HG03378 (cell line): ENCODE measurements around the gene SAMD4A.
"Not testable (repeated sequence)": the region's sequence is repeated elsewhere in the genome, so short reads cannot be mapped to it uniquely, and the experiment has no call there.

ENCODE experiments used
- ATAC-seq: cut with Tn5 transposase; IDR thresholded peaks from one replicate; pipeline ENCODE4 v1.9.1; 2021; ENCODE audit warnings: mild to moderate bottlenecking, moderate library complexity; ENCODE audit not compliant: unreplicated experiment

Gene SAMD4A

GRCh38 chr14:54789781-54790480 is 223.0 kb downstream of the SAMD4A start:
- ATAC-seq: no peak

GRCh38 chr14:54791001-54791400 is 224.1 kb downstream of the SAMD4A start:
- no peak for ATAC-seq

- ATAC-seq: no peak
Measured at GRCh38 chr14:54792288-54792687, 225.4 kb downstream of the SAMD4A start.

GRCh38 chr14:54794159-54794558 is 227.2 kb downstream of the SAMD4A start:
- no peak for ATAC-seq

- ATAC-seq: no peak
Measured at GRCh38 chr14:54794796-54795195, 227.9 kb downstream of the SAMD4A start.

GRCh38 chr14:54796961-54797360 is 230.0 kb downstream of the SAMD4A start:
- ATAC-seq: no peak

GRCh38 chr14:54797556-54797955 is 230.6 kb downstream of the SAMD4A start:
- no peak for ATAC-seq

- no peak for ATAC-seq
Measured at GRCh38 chr14:54797986-54798385, 231.1 kb downstream of the SAMD4A start.

GRCh38 chr14:54798465-54799124 is 231.7 kb downstream of the SAMD4A start:
- no peak for ATAC-seq

- not testable (repeated sequence) for ATAC-seq
Measured at GRCh38 chr14:54801482-54801881, 234.6 kb downstream of the SAMD4A start.

GRCh38 chr14:54803396-54803795 is 236.5 kb downstream of the SAMD4A start:
- no peak for ATAC-seq

GRCh38 chr14:54803926-54804537 is 237.1 kb downstream of the SAMD4A start:
- ATAC-seq: no peak

GRCh38 chr14:54804538-54805041 is 237.7 kb downstream of the SAMD4A start:
- no peak for ATAC-seq

- no peak for ATAC-seq
Measured at GRCh38 chr14:54805070-54805444, 238.1 kb downstream of the SAMD4A start.

GRCh38 chr14:54805445-54806322 is 238.8 kb downstream of the SAMD4A start:
- ATAC-seq: no peak

- ATAC-seq: no peak
Measured at GRCh38 chr14:54806616-54807015, 239.7 kb downstream of the SAMD4A start.

- ATAC-seq: no peak
Measured at GRCh38 chr14:54807428-54807827, 240.5 kb downstream of the SAMD4A start.

GRCh38 chr14:54807881-54808280 is 241.0 kb downstream of the SAMD4A start:
- ATAC-seq: no peak

GRCh38 chr14:54808326-54809161 is 241.6 kb downstream of the SAMD4A start:
- no peak for ATAC-seq

- ATAC-seq: no peak
Measured at GRCh38 chr14:54809767-54810166, 242.8 kb downstream of the SAMD4A start.
